Heart left ventricle (tissue), 13 donors: ENCODE measurements around the gene HS3ST5.

Experiments
- CTCF ChIP-seq, 12 donors: fragments of 200-600 bp; sonication (generic) in 4 of 12; IDR thresholded peaks; one replicate each; pipeline versions ENCODE4 v1.5.0 to v1.8.0; 2018 to 2022; ENCODE audit warnings: antibody characterized with exemption in 12 of 12, mild to moderate bottlenecking in 5 of 12
- POLR2A ChIP-seq, 2 donors: fragments of 450-650 bp; IDR thresholded peaks; one replicate each; pipeline ENCODE4 v1.6.1; 2017; ENCODE audit warnings: antibody characterized with exemption in 2 of 2, mild to moderate bottlenecking in 2 of 2, moderate library complexity in 2 of 2
- donor health status: ischemic (EF 13 %, LVEDD 7.1; RV severe dilation, severe dysfunction).
- donor health status: DM: no; HTN: yes; CAD: no.
- donor health status: DM: no; HTN: no; CAD: no.
- donor health status: ischemic (EF 25% LVEDD 6.9; RV normal size, moderate dysfunction).
- donor health status: ischemic (EF 25% LVEDD 5.7; RV mildly dilated, moderate dysfunction).
- donor health status: ischemic (EF 35%, LVEDD 5.7; RV mildly dilated, moderate dysfunction).
- donor health status: nonischemic (EF 11% LVEDD 7.7; RV severe dilation, severe dysfunction).
- donor health status: DM: yes; HTN: yes; CAD: no.
- donor health status: PGD.
- donor health status: ischemic (EF 29% LVEDD 5.4; RV normal size, mild dysfunction).
- donor health status: nonischemic (EF 23%, LVEDD 6.1; RV moderate dilation, normal function).

GRCh38 chr6:114227944-114228468, 114.8 kb downstream of the HS3ST5 start:
- TF ChIP-seq CTCF (IDR thresholded peaks at IDR 0.05), result no peak
- TF ChIP-seq POLR2A (IDR thresholded peaks at IDR 0.05), result no peak
